HG03432 (cell line): ENCODE measurements around the gene KLHL9.
"Not testable (repeated sequence)": the region's sequence is repeated elsewhere in the genome, so short reads cannot be mapped to it uniquely, and the experiment has no call there.

Experiments
- ATAC-seq: cut with Tn5 transposase; IDR thresholded peaks from one replicate; pipeline ENCODE4 v1.9.1; 2021; ENCODE audit warnings: mild to moderate bottlenecking, moderate library complexity; ENCODE audit not compliant: unreplicated experiment

KLHL9 gene, protein sequence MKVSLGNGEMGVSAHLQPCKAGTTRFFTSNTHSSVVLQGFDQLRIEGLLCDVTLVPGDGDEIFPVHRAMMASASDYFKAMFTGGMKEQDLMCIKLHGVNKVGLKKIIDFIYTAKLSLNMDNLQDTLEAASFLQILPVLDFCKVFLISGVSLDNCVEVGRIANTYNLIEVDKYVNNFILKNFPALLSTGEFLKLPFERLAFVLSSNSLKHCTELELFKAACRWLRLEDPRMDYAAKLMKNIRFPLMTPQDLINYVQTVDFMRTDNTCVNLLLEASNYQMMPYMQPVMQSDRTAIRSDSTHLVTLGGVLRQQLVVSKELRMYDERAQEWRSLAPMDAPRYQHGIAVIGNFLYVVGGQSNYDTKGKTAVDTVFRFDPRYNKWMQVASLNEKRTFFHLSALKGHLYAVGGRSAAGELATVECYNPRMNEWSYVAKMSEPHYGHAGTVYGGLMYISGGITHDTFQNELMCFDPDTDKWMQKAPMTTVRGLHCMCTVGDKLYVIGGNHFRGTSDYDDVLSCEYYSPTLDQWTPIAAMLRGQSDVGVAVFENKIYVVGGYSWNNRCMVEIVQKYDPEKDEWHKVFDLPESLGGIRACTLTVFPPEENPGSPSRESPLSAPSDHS

DNA sequence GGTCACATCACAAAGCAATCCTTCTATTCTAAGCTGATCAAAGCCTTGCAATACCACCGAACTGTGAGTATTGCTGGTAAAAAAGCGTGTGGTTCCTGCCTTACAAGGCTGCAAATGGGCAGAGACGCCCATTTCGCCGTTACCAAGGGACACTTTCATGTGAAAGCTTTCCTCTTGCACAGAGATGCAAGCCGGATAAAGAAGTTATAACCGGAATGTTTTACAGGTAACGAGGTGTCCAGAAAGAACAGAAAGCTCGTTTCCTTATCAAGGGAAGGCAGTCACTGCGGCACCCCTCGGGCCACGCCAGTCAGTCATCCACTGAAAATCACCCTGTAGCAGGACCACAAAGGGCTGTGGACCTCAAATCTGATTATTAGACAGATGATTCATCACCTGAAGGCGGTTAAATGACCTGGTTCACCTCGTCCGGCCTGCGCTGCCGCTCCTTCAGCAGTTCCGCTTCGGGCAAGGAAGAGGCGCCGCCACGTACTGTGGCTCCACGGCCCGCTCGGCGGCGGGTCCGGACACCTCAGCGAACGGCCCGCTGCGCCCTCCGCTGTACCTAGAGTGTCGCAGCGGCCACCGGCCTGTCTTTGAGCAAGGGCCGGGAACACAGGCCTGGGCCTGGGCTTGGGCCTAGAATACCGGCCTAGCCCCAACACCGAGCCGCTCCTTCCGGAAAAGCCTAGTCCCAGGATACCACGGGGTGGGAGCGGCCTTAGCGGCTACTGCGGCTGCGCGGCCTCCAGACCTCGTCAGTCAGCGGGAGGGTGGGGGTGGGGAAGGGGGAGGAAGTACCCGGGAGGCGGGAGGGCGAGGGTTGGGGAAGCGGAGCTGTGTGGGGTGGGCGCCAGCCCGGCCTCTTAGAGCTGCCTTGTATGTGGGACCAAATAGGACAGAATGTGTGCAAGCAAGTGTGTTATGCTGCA, at the start of gene KLHL9:
TSS of gene KLHL9 (minus strand) at position 704 of the 932 bp plus-strand sequence. CDS start at position 159, 545 bp downstream.
- ATAC-seq: peak; percentile 95

- no peak for ATAC-seq
Observed at GRCh38 chr9:21383627-21384026, 48.4 kb upstream of the KLHL9 start.

GRCh38 chr9:21381448-21382339, 46.5 kb upstream of the KLHL9 start:
- peak; percentile 98 for ATAC-seq

- ATAC-seq: not testable (repeated sequence)
Observed at GRCh38 chr9:21371467-21371866, 36.3 kb upstream of the KLHL9 start.

GRCh38 chr9:21367957-21368356, 32.8 kb upstream of the KLHL9 start, which contains the start of gene IFNA13:
IFNA13 (minus strand) TSS chr9:21368057; CDS start chr9:21368010, 47 bp downstream.
- ATAC-seq: no peak

- peak; percentile 96 for ATAC-seq
Observed at GRCh38 chr9:21367169-21367568, 32.0 kb upstream of the KLHL9 start.

DNA sequence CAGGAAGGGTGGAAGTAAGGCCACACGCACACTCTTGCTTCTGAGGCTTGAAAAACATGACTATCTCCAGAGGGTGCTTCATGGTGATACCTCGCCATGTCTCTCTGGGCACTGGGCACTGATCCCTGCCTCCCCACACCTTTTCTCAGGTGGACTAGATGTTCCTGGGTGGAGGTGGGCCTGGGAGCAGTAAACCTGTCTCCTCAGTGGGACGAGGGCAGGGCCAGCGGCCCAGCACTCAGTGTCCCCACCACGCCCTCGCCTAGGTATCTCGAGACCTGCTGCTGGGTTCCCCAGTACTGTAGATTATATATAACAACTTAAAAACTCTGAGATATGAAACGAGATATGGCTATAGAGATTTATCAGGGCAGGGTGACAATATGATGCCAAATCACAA, 27.1 kb upstream of the KLHL9 start:
- ATAC-seq: no peak

DNA sequence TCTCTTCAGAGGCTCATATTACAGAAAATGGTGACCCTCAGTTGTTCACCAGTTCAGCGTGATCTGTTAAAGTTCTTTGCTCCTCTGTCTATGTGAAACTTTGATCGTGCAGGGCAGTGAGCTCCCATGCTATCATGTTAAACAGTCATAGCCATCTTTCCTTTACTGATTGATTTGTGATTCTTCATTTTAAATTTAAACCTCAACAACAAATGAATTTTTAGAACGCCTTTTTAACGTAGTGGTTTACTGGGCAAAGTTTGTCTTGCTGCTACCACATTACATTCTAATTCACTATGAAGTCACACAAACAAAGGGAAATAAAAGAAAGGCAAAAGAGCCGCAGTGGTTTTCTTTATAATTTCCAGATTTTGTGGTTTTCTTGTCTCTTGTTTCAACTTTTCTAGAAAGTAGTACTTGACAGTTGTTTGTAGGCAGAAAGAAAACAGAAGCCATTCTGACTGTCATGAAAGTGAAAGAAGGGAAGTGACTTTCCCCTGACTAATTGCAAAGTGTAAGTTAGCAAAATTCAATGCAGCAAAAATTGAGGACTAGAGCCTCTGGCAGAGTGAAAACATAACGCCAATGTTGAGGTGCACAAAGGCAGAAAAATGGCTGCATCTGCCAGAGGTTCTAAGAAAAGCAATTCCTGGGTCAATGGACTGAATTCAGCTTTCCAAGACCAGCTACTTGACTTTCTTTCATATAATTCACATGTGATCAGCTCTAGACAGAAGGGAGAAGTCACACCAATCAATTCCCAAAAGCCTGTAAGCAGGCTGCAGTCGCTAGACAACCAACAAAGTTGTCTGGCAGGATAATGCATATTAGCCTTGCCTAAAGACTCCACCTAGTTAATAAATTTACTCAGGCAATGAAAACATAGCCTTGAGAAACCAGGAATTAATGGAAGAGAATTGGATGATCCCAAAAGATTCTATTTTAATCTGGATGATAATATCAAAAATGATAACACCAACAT, 22.6 kb upstream of the KLHL9 start:
- ATAC-seq: peak; percentile 93

GRCh38 chr9:21350787-21351186, 15.6 kb upstream of the KLHL9 start, which contains the start of gene IFNA6:
IFNA6 (minus strand) TSS chr9:21350887; CDS start chr9:21350887, 0 bp downstream.
- no peak for ATAC-seq

DNA sequence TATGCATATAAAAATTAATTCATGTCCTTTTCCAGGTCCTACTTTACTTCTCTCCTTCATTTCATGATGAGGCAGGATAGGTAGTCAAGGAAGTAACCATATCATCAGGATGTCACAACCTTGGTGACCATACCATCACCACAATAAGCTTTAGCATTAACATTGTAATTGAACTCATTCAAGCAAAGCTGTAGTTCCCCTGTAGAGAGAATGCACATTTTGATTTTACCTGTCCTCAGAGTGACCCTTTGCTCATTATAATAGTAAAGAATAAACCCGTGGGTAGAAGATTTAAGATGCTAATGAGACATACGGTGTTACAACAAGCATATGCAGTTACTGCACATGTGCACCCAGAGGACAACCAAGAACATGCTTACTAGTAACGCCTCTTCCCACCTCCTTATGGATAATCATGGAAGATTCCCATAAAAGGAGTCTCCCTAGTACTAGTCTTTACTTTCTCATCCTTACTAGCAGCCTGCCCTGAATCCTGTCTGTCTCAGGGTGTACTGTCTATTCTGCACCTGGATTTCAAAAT, 13.3 kb upstream of the KLHL9 start:
- no peak for ATAC-seq

DNA sequence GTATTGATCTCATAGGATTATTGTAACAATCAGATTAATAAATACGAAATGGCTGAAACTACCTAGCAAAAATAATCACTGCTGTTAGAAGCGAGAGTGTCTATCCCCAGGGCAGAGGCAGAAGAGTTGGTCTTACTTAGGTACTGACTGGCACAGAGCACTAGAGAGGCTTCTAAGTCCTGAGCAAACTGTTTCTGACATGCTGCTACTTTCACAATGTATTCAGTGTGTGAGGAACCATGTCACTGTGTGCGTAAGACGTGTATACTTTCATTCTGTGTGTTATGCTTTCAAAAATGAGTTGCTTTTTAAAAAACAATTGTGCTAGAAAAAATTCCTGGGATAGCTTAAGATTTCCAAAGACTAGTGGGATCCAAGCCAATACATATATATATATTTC, 5.5 kb upstream of the KLHL9 start:
- no peak for ATAC-seq

- ATAC-seq: no peak
Observed at GRCh38 chr9:21336457-21336856, 1.3 kb upstream of the KLHL9 start.

DNA sequence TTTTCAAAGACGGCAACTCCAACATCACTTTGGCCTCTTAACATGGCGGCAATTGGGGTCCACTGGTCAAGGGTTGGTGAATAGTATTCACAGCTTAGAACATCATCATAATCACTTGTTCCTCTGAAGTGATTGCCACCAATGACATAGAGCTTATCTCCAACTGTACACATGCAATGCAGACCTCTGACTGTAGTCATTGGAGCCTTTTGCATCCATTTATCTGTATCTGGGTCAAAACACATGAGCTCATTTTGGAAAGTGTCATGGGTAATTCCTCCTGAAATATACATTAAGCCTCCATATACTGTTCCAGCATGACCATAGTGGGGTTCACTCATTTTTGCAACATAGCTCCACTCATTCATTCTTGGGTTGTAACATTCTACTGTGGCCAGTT, 2.0 kb downstream of the KLHL9 start:
- no peak for ATAC-seq

DNA sequence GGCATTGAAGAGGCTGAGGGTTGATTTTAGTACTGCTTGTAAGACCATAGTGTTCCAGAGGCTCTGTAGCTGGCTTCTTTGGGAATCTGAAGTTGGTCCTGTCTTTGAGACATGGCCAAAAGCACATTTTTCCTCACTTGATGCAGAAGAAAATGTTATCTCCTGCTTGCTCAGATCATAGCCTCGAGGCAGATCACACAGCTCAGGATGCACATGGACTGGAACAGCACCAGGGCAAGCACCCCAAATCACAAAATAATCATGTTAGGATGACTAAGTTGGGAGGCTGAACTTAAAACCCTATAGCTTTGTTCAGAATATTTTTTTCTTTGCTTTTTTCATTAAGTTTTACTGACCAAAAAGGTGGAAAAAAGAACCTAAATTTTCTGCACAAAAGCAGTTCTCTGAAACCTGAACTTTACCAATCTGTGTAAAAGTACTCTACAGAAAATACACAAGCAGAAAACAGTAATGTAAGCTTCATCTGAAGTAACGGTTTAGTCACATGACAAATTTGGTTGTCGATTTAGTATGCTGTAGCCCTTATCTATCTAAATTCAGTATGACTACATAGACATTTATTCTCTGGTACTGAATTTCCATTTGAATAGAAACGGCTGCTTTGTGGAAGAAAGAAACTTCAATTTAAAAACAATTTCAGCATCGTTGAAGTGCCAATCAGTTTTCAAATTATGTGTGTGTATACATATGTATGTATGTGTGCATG, 3.4 kb downstream of the KLHL9 start:
- no peak for ATAC-seq

- ATAC-seq: peak; percentile 84
Observed at GRCh38 chr9:21326526-21327139, 8.6 kb downstream of the KLHL9 start.

GRCh38 chr9:21324047-21324446, 11.2 kb downstream of the KLHL9 start:
- no peak for ATAC-seq

- no peak for ATAC-seq
Observed at GRCh38 chr9:21322911-21323461, 12.2 kb downstream of the KLHL9 start.
